GM10266 (cell line): ENCODE data around the gene DDR2.

ENCODE experiments used
- DNase-seq: peaks from one replicate; pipeline ENCODE4 v3.0.0; 2012; ENCODE audit errors: extremely low spot score
- TF ChIP-seq, protein P1 (sequence below): IDR thresholded peaks from 2 replicates; pipeline ENCODE4 v1.5.1; 2012; ENCODE audit warnings: mild to moderate bottlenecking, low read depth; ENCODE audit not compliant: control insufficient read depth, insufficient read depth; ENCODE audit errors: missing control alignments

The DDR2 gene

DNA sequence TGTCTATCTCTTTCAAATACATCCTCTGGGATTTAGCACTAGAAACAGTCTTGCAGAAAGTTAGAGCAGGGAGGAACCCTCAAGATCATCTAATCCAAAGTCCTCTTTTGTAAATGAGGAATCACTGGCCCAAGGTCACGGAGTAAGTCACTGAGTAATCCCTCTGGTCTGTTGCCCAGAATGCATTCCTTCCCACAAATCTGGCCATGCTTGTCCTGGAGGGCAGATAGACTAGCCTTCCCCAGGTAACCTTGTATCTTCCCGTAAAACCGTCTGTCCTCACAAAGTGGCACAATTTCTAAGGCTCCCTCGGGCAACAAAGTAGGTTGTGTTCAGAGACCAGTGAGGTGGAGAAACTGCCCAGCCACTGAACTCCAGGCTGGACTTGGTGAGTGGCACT lies 46.2 kb downstream of the DDR2 start:
- no peak for DNase-seq
- TF ChIP-seq, protein P1, sequence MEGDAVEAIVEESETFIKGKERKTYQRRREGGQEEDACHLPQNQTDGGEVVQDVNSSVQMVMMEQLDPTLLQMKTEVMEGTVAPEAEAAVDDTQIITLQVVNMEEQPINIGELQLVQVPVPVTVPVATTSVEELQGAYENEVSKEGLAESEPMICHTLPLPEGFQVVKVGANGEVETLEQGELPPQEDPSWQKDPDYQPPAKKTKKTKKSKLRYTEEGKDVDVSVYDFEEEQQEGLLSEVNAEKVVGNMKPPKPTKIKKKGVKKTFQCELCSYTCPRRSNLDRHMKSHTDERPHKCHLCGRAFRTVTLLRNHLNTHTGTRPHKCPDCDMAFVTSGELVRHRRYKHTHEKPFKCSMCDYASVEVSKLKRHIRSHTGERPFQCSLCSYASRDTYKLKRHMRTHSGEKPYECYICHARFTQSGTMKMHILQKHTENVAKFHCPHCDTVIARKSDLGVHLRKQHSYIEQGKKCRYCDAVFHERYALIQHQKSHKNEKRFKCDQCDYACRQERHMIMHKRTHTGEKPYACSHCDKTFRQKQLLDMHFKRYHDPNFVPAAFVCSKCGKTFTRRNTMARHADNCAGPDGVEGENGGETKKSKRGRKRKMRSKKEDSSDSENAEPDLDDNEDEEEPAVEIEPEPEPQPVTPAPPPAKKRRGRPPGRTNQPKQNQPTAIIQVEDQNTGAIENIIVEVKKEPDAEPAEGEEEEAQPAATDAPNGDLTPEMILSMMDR = no peak

- TF ChIP-seq, protein P1 = no peak
- DNase-seq = no peak
These were observed 47.0 kb downstream of the DDR2 start for GRCh38 chr1:162679298-162679697.

GRCh38 chr1:162680419-162681121 lies 48.3 kb downstream of the DDR2 start:
- TF ChIP-seq, protein P1 = no peak
- no peak for DNase-seq

- DNase-seq = no peak
- TF ChIP-seq, protein P1 = no peak
These were observed 48.8 kb downstream of the DDR2 start for GRCh38 chr1:162681122-162681436.

- no peak for DNase-seq
- TF ChIP-seq, protein P1 = no peak
These were observed 49.8 kb downstream of the DDR2 start for GRCh38 chr1:162682013-162682419.

- TF ChIP-seq, protein P1 = no peak
- DNase-seq = no peak
These were observed 55.6 kb downstream of the DDR2 start for GRCh38 chr1:162687870-162688269.

GRCh38 chr1:162688521-162688920 lies 56.3 kb downstream of the DDR2 start:
- TF ChIP-seq, protein P1 = no peak
- no peak for DNase-seq
